OCI-LY7 (cell line): ENCODE data around the gene UNC5A.

Experiments
- EZH2phosphoT487 ChIP-seq: fragments of 200-600 bp; sonication (generic); IDR thresholded peaks from 2 replicates; pipeline ENCODE4 v1.6.1; 2018; ENCODE audit warnings: low read depth, borderline replicate concordance, mild to moderate bottlenecking, mixed run types, antibody characterized with exemption, low read length, moderate library complexity, mixed read lengths
- TF ChIP-seq, protein P1 (sequence below): fragments of 200-600 bp; sonication (generic); conservative IDR thresholded peaks from 2 replicates; pipeline ENCODE4 v1.5.1; 2014; ENCODE audit warnings: mild to moderate bottlenecking, antibody characterized with exemption, low read length, moderate library complexity, mixed read lengths

DNA sequence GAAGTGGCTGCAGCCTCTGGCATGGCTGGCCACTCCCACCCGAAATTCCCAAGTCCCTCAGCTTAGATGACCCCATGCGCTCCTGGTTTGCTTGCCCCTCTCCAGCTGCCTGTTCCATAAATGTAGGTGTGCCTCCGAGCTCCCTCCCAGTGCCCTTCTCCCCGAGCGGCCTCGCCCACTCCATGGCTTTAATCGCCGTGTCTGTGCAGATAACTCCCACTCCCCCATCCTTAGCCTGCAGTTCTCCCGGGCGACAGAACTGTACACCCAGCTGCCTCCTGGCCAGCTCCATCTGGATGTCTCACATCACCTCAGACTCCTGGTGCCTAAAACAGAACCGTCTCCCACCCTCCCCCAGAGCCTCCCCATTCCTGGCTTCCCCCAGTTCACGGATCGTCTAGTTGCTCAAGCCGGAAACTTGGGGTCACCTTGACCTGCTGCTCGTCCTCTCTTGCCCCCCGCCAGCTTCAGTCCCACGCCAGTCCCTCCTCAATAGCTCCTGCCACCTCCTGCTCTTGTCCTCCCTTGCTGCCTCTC is 64.7 kb downstream of the UNC5A start:
- TF ChIP-seq, protein P1, sequence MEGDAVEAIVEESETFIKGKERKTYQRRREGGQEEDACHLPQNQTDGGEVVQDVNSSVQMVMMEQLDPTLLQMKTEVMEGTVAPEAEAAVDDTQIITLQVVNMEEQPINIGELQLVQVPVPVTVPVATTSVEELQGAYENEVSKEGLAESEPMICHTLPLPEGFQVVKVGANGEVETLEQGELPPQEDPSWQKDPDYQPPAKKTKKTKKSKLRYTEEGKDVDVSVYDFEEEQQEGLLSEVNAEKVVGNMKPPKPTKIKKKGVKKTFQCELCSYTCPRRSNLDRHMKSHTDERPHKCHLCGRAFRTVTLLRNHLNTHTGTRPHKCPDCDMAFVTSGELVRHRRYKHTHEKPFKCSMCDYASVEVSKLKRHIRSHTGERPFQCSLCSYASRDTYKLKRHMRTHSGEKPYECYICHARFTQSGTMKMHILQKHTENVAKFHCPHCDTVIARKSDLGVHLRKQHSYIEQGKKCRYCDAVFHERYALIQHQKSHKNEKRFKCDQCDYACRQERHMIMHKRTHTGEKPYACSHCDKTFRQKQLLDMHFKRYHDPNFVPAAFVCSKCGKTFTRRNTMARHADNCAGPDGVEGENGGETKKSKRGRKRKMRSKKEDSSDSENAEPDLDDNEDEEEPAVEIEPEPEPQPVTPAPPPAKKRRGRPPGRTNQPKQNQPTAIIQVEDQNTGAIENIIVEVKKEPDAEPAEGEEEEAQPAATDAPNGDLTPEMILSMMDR, result no peak
- TF ChIP-seq EZH2phosphoT487, result no peak
